Kidney (tissue), 14 donors: ENCODE results near the gene ANKRD6. TPM values are rescaled to one million over a fixed set of nuclear protein-coding genes. Genes with fewer than 3 reads are reported as not detected.

Source experiments
- DNase-seq, 5 donors: peaks; one replicate each; pipeline ENCODE4 v3.0.0-alpha.2; 2013 to 2020
- FAIRE-seq: peaks from 2 replicates; lab custom pipeline; 2012; peaks lifted over from hg19 to GRCh38; lab: Jason Lieb, UNC
- H3K27ac ChIP-seq, 2 donors: one replicate each; pipeline ENCODE4 v1.7.0; 2013; ENCODE audit warnings: low read depth in 2 of 2, low read length in 2 of 2, inconsistent platforms in 1 of 2
- H3K27me3 ChIP-seq: one replicate; pipeline ENCODE4 v1.7.1; 2013; ENCODE audit warnings: low read length, inconsistent platforms; ENCODE audit not compliant: control insufficient read depth, insufficient read depth
- H3K36me3 ChIP-seq, 3 donors: one replicate each; pipeline versions ENCODE4 v1.7.0 to v1.7.1; 2013; ENCODE audit warnings: low read length in 3 of 3, control low read depth in 1 of 3, inconsistent platforms in 1 of 3; ENCODE audit not compliant: insufficient read depth in 3 of 3, control insufficient read depth in 2 of 3
- H3K4me1 ChIP-seq, 3 donors: one replicate each; pipeline versions ENCODE4 v1.7.0 to v1.7.1; 2013; ENCODE audit warnings: low read length in 3 of 3, inconsistent platforms in 1 of 3, low read depth in 1 of 3; ENCODE audit not compliant: control insufficient read depth in 2 of 3, insufficient read depth in 2 of 3
- H3K4me3 ChIP-seq, 3 donors: one replicate each; pipeline versions ENCODE4 v1.7.0 to v1.8.1; 2013; ENCODE audit warnings: low read length in 3 of 3, control low read depth in 1 of 3, inconsistent platforms in 1 of 3
- H3K9ac ChIP-seq, 3 donors: one replicate each; pipeline versions ENCODE4 v1.7.0 to v1.7.1; 2013; ENCODE audit warnings: low read length in 3 of 3, control low read depth in 1 of 3, inconsistent platforms in 1 of 3
- H3K9me3 ChIP-seq, 3 donors: one replicate each; pipeline versions ENCODE4 v1.7.0 to v1.7.1; 2013; ENCODE audit warnings: low read length in 3 of 3, control low read depth in 1 of 3, inconsistent platforms in 1 of 3; ENCODE audit not compliant: control insufficient read depth in 2 of 3, insufficient read depth in 1 of 3
- CTCF ChIP-seq: IDR thresholded peaks from 3 replicates; pipeline ENCODE4 v1.5.1; 2012; ENCODE audit warnings: mild to moderate bottlenecking, moderate library complexity, borderline replicate concordance; ENCODE audit not compliant: insufficient read depth; ENCODE audit errors: extremely low read depth
- intact Hi-C: fragments of 100-400 bp; cut with DNase I; formaldehyde crosslinking; loops from one replicate; pipeline ENCODE4 v1.11.1; 2022
- polyA plus RNA-seq: library from polyadenylated mRNA; stranded (reverse); fragments of 350-450 nt; fragmentation: Illumina TruSeq; extraction: RNeasy Lipid Tissue Mini Kit (QIAGEN cat#74804); gene quantifications from one replicate; pipeline ENCODE4 v1.2.3, GENCODE V29; 2014; ENCODE audit warnings: low read depth, low replicate concordance; ENCODE audit not compliant: insufficient read depth
- total RNA-seq: library from RNA; stranded (reverse); fragmentation: NEBNext Ultra II Directional; extraction: Animal tissue kit (Norgen Biotek cat#: 25700); gene quantifications from one replicate; pipeline ENCODE4 v1.2.1, GENCODE V29; 2021
- donor health status: control.
- donor health status: control.
- donor health status: control.
- donor health status: control.
- donor health status: control.
- donor health status: DM: yes; HTN: yes; CAD: no.
- donor health status: Normal renal cell carcinoma (clear cell type).

The ANKRD6 gene
- total and polyA plus RNA-seq, 2 donors from 2014 or later = 10.3 to 29.5 TPM

GRCh38 chr6:89400050-89400449 lies 32.9 kb upstream of the ANKRD6 start:
- Histone ChIP-seq H3K27me3 (no peaks in the 10 kb centered on the region), H3K9me3 (no peaks in the 10 kb centered on the region), H3K36me3 (no peaks in the 10 kb centered on the region), H3K4me3 (no peak overlapping the region), H3K9ac (no peak overlapping the region), H3K4me1 (peaks cover 0 to 10% (median 6%) of the 10 kb centered on the region in 3 donors), H3K27ac (peak overlapping the region in 1 of 2 donors; percentile 53)
- no peak for TF ChIP-seq CTCF
- FAIRE-seq (no peak), DNase-seq (no peak)
- intact Hi-C loops = no loop called here

- Histone ChIP-seq H3K27ac (no peak overlapping the region), H3K27me3 (no peaks in the 10 kb centered on the region), H3K4me3 (no peak overlapping the region), H3K36me3 (no peaks in the 10 kb centered on the region), H3K9me3 (no peaks in the 10 kb centered on the region), H3K9ac (no peak overlapping the region), H3K4me1 (peaks cover 0 to 10% (median 7%) of the 10 kb centered on the region in 3 donors)
- intact Hi-C loops = no loop called here
- no peak for FAIRE-seq
- DNase-seq = no peak
- no peak for TF ChIP-seq CTCF
Measured at GRCh38 chr6:89400912-89401399, 32.0 kb upstream of the ANKRD6 start.

GRCh38 chr6:89402776-89403175 lies 30.2 kb upstream of the ANKRD6 start:
- Histone ChIP-seq H3K27me3 (no peaks in the 10 kb centered on the region), H3K4me3 (no peak overlapping the region), H3K27ac (no peak overlapping the region), H3K4me1 (peaks cover 0 to 10% (median 9%) of the 10 kb centered on the region in 3 donors), H3K9ac (no peak overlapping the region), H3K36me3 (no peaks in the 10 kb centered on the region), H3K9me3 (no peaks in the 10 kb centered on the region)
- FAIRE-seq (no peak), DNase-seq (no peak)
- TF ChIP-seq CTCF = no peak
- intact Hi-C loops = no loop called here

- no peak for FAIRE-seq
- no peak overlapping the region for H3K27ac ChIP-seq
- no peak for TF ChIP-seq CTCF
- no peaks in the 10 kb centered on the region for H3K36me3 ChIP-seq
- H3K27me3 ChIP-seq = no peaks in the 10 kb centered on the region
- no peak overlapping the region for H3K9ac ChIP-seq
- intact Hi-C loops = no loop called here
- H3K9me3 ChIP-seq = no peaks in the 10 kb centered on the region
- no peak overlapping the region for H3K4me3 ChIP-seq
- H3K4me1 ChIP-seq = peaks cover 0 to 10% (median 6%) of the 10 kb centered on the region in 3 donors
- DNase-seq = no peak
Measured at GRCh38 chr6:89404512-89404911, 28.4 kb upstream of the ANKRD6 start.
